ENCODE measurements around the gene ALKBH8.

GRCh38 chr11:107549954-107550285, 15.6 kb downstream of the ALKBH8 start:
- TF ChIP-seq CTCF (IDR thresholded peaks at IDR 0.05; ENCODE audit: low read depth, low read length) (no peak), EZH2phosphoT487 (IDR thresholded peaks at IDR 0.05; ENCODE audit: low read depth) (no peak)

All from OCI-LY3 (cell line).